ES-I3 (cell line): ENCODE data around the gene ERICH6B.

Experiments
- H3K36me3 ChIP-seq: 2 replicates; pipeline ENCODE4 v1.6.1; 2013; ENCODE audit warnings: mild to moderate bottlenecking, low read length, control low read depth, moderate library complexity; ENCODE audit not compliant: insufficient read depth
- H3K4me1 ChIP-seq: 2 replicates; pipeline ENCODE4 v1.6.1; 2013; ENCODE audit warnings: mild to moderate bottlenecking, control low read depth, low read length; ENCODE audit not compliant: insufficient read depth
- H3K9ac ChIP-seq: 2 replicates; pipeline ENCODE4 v1.6.1; 2013; ENCODE audit warnings: low read depth, mild to moderate bottlenecking, low read length, moderate library complexity
- H3K9me3 ChIP-seq: 2 replicates; pipeline ENCODE4 v1.6.1; 2013; ENCODE audit warnings: mild to moderate bottlenecking, low read length, moderate library complexity; ENCODE audit not compliant: control insufficient read depth, insufficient read depth

ERICH6B gene

DNA sequence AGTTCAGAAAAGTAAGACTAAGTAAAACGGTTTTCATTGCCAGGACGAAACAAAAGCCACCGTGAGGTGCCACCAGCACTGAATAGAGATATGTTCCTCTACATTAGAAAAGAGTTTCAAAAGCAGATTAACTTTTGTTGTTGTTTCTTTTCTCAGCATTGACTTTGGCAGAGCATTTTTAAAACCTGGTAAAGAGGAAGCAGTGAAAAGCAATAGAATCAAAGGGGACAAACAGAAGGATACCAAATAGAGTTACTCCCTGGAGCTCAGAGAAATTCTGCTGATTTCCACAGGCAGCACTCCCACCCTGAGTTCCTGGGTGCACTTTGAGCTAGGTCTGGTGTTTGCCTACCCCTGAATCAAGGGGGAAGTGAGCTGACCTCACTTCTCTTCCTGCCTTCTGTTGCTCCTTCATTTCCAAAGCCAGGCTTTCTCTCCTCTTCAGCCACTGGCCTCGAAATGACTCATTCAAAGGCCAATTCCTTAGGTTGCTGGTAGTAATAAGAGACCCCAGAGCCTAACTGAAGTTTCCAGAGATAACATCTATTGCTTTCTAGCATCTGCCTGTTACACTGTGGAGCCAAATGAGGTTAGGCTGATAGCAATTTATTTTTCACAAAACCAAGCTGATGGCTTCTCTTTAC, 11.3 kb upstream of the ERICH6B start:
- Histone ChIP-seq H3K9ac (no peak overlapping the region), H3K9me3 (no peaks in the 10 kb centered on the region), H3K36me3 (no peaks in the 10 kb centered on the region), H3K4me1 (peaks cover 11% of the 10 kb centered on the region)

DNA sequence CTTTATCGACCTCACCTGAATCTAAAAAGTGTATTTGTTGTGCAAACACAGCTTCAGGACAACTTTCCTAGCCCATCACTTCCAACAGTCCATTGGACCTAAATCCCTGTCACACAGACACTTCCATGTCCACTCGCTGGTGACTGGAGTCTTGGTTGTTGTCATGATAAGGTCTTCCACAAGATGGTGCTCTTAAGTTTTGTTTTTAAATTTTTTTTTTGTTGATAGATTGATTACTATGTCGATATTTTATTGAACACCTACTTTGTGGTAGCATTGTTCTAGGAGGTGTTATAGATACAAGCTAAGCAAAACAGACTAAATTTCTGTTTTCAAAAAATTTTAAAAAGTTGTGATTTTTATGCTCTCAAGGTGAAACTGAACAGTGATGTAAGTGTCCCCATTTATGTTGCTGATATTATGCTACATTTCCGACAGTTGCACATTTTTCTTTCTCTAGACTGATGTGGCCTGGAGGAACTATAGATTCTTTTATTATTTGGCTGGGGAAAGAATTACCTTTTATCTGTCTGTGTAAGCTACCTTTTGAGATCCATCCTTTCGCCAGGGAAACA, 8.1 kb upstream of the ERICH6B start:
- H3K36me3 ChIP-seq = no peaks in the 10 kb centered on the region
- no peaks in the 10 kb centered on the region for H3K9me3 ChIP-seq
- H3K9ac ChIP-seq = no peak overlapping the region
- peaks cover 11% of the 10 kb centered on the region for H3K4me1 ChIP-seq

DNA sequence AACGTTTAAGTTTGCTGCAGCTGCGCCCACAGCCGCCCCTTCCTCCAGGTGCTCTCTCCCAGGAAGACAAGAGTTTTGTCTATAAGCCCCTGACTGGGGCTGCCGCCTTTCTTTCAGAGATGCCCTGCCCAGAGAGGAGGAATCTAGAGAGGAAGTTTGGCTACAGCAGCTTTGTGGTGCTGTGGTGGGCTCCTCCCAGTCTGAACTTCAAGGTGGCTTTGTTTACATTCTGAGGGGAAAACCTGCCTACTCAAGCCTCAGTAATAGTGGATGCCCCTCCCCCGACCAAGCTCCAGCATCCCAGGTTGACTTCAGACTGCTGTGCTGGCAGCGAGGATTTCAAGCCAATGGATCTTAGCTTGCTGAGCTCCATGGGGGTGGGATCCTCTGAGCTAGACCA, 6.4 kb upstream of the ERICH6B start:
- Histone ChIP-seq H3K4me1 (peaks cover 6% of the 10 kb centered on the region), H3K9ac (no peak overlapping the region), H3K36me3 (no peaks in the 10 kb centered on the region), H3K9me3 (no peaks in the 10 kb centered on the region)

DNA sequence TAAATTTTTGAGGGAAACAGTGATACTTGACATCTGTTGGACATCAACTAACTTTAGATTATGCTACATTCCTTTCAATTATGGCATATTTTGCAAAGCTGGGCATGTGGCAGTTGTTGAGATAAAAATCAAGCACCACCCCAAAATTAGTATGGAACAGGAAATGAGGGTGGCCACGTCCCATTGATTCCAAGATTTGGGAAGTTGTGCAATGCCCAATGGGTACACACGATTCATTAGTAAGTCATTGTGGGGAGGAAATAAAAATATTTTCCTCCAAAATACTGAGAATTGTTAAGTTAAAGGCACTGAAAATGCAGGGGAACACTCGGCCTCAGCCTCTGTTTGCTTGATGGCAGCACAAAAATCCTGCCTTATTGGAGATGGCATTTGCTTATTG, 7.6 kb downstream of the ERICH6B start:
- Histone ChIP-seq H3K4me1 (no peaks in the 10 kb centered on the region), H3K9ac (no peak overlapping the region), H3K9me3 (no peaks in the 10 kb centered on the region), H3K36me3 (no peaks in the 10 kb centered on the region)

DNA sequence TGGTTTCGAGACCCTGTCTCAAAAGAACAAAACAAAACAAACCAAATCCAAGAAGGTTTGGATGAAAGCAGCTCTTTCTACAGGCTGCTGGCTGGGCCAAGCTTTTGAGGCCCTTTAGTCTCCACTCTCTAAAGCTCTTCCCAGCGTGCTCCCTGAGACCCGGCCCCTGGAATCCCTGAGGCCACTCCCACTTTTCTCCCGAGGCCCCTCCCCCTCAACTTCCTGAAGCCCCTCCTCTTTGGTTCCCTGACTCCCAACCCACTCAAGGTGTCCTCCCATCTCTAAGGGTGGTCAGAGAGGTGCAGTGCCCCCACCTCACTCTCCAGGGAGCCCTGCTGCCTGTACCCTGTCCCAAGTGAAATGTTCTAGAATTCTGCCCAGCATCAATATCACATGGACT, 10.6 kb downstream of the ERICH6B start:
- Histone ChIP-seq H3K9ac (no peak overlapping the region), H3K9me3 (no peaks in the 10 kb centered on the region), H3K4me1 (no peaks in the 10 kb centered on the region), H3K36me3 (no peaks in the 10 kb centered on the region)

DNA sequence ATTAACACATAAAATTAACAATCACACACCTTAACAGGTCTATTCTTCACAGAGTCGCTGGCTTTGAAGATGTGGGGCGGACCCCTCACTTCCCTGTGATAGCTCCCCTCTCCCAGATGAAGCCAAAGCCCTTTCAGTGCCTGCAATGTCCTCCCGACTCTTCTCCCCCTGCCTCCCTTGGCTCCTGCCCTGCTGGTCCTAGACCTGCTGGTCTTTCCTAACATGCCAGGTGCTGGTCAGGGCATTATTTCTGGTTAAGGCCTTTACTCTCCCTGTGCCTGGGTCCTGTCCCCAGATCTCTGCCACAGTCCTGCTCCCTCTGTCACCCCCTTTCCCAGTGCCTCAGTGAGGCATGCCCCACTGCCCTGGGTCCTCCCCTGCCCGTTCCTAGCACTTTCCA, 12.2 kb downstream of the ERICH6B start:
- Histone ChIP-seq H3K9ac (no peak overlapping the region), H3K36me3 (no peaks in the 10 kb centered on the region), H3K9me3 (no peaks in the 10 kb centered on the region), H3K4me1 (no peaks in the 10 kb centered on the region)

DNA sequence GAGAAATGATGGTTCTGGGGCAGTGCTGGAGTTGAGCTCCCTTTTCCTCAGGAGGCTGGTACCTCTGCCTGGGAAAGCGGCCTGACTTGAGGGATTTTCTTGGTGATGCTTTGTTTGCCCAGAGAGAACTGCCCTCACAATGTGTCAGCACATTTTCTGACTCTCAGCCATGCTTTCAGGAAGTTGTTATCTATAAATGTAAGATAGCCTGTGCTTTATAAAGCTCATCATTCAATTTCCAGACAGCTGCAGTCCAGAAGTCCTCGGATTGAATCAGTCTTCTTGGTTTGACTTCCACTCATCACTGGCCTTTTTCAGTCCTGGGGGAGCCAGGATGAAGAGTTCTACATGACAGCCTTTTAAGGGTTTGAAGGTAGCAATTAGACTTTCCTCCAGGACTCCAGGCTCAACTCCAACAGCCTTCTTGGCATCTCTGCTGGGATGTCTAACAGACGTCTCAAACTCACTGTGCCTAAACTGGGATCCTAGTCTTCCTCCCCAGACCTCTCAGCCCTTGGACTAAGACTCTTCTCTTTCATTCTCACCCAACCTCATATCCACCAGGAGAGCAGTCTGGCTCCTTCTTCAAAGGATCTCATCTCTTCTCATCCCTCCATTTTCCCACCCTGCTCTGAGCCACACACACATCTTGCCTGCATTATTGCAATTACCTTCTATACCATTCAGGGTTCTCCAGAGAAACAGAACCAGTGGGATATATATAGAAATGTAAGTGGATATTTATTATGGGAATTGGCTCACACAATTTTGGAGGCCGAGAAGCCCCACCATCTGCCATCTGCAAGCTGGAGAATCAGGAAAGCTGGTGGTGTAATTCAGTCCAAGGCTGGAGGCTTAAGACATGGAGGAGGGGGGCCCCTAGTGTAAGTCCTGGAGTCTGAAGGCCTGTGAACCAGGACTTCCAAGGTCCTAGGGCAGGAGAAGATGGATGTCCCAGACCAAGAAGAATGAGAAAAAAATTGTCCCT, 13.1 kb downstream of the ERICH6B start:
- Histone ChIP-seq H3K4me1 (no peaks in the 10 kb centered on the region), H3K9ac (no peak overlapping the region), H3K9me3 (no peaks in the 10 kb centered on the region), H3K36me3 (no peaks in the 10 kb centered on the region)

DNA sequence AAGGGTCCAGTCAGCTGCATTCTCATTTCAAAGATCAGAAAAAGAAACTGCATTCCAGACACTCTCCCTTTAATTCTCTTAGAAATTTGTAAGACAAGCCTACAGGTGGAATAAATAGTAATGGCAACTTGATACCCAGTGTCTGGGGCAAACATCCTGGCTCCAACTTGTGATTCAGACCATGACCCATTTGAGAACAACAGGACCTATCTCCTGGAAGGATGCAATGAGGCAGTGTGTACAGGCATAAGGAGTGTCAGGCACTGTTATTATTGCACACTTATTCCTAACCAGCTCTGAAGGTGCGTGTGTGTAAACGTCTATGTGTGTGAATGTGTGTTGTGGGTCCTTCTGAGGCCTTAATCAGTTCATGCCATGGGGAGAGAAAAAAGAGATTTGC, 13.9 kb downstream of the ERICH6B start:
- H3K4me1 ChIP-seq = no peaks in the 10 kb centered on the region
- no peaks in the 10 kb centered on the region for H3K36me3 ChIP-seq
- no peak overlapping the region for H3K9ac ChIP-seq
- H3K9me3 ChIP-seq = no peaks in the 10 kb centered on the region

DNA sequence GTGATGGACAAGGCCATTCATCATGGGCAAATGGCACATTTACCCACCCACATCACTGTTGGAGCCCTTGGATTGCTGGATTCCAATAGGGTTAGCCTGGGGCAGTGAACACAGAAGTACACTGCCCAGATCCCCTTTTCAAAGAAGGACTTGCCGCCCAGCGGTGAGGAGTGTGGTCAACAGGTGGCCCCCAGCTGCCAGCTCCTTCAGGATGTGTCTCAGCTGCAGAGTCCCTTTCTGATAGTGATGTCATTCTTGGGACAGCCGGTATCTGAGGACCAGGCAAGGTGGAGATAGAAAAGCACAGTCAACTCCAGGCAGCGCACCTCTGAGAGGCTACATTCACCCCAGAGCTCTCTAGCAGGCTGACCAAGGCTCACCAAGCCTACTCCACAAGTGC, 16.9 kb downstream of the ERICH6B start:
- H3K36me3 ChIP-seq = no peaks in the 10 kb centered on the region
- no peaks in the 10 kb centered on the region for H3K4me1 ChIP-seq
- H3K9ac ChIP-seq = no peak overlapping the region
- no peaks in the 10 kb centered on the region for H3K9me3 ChIP-seq

DNA sequence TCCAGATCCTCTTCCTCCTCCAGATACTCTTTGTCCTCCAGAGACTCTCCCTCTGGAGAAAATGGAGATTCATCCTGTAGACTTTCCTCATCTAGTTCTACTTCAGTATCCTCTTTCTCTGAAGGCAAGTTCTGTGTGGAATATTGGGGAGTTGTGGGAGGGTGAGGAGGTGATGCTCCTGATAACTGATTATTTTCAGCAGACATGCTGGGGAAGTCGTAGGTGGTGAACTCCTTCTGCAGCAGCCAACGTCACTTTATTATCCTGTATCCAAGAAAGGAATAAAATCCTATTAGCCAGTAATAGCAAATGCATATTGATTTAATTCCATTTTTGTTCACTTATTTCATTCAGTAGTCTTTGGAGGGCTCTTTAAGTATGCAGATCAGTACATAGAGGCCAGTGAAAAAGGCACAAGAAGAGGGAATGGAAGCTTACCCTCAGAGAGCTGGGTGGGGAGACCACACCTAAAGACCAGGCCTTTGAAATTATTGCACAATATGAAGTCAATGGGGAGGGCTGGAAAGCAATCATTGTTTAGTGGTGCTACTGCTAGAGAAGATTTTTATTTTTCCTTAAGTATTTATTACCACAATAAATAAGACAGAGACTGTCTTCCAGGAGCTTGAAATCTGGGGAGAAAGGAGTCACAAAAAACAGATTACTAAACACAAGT, 18.6 kb downstream of the ERICH6B start:
- Histone ChIP-seq H3K9ac (no peak overlapping the region), H3K4me1 (no peaks in the 10 kb centered on the region)

DNA sequence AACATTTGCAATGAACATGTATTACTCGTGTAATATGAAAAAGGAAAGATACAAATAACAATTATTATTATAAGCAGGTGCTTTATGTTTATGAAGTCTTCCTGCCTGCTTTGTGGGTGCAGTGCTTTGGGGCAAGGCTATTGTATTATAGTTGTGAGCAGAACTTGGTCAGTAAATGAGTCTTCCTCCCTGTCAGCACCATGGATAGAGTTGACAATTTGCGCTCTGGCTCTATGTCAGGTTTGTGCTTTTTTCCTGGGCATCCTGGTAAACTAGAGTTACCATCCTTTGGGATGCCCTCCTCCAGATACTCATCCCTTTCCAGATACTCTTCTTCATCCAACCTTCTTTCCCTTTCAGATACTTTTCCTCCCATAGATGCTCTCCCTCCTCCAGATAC, 19.6 kb downstream of the ERICH6B start:
- Histone ChIP-seq H3K9me3 (no peaks in the 10 kb centered on the region), H3K9ac (no peak overlapping the region), H3K36me3 (no peaks in the 10 kb centered on the region), H3K4me1 (no peaks in the 10 kb centered on the region)

More for the DNA sequence above, 18.6 kb downstream of the ERICH6B start:
- no peaks in the 10 kb centered on the region for H3K9me3 ChIP-seq
- H3K36me3 ChIP-seq = no peaks in the 10 kb centered on the region

DNA sequence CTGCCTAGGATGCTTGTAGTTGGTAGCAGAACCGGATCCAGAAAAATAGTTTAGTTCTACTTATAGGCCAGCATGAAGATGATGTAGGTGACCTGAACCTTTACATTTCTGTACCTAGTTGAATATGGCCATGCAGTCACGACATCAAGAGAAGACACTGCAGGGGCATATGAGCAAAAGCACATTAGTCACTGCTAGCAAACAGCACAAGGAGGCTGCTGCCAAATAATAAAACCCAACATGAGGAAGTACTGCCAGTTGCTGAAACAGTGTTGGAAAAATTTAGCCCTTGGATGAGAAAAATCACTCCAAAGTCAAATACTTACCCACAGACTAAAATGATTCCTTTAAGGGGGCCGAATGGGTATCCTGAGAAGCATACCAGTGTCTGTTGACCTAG, 20.8 kb downstream of the ERICH6B start:
- Histone ChIP-seq H3K36me3 (no peaks in the 10 kb centered on the region), H3K9ac (no peak overlapping the region), H3K4me1 (no peaks in the 10 kb centered on the region), H3K9me3 (no peaks in the 10 kb centered on the region)

DNA sequence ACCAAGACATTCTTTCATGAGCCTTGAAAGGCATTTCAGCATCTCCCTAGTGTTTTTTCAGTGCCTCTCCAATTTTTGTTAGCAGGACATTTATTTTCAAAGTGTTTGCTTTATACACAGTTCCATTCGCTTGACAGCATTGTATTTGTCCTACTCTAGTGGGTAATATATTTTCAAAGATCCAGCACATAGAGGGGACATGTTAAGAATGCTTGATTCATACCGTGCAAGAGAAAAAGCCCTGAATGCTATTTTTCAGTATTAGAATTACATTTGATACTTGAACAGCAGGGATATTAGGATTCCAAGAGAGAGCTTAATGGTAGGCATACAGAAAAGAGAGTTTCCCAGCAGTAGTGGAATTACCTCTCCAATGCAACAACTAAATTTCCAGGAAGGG, 21.3 kb downstream of the ERICH6B start:
- Histone ChIP-seq H3K36me3 (no peaks in the 10 kb centered on the region), H3K9me3 (no peaks in the 10 kb centered on the region), H3K4me1 (no peaks in the 10 kb centered on the region), H3K9ac (no peak overlapping the region)

DNA sequence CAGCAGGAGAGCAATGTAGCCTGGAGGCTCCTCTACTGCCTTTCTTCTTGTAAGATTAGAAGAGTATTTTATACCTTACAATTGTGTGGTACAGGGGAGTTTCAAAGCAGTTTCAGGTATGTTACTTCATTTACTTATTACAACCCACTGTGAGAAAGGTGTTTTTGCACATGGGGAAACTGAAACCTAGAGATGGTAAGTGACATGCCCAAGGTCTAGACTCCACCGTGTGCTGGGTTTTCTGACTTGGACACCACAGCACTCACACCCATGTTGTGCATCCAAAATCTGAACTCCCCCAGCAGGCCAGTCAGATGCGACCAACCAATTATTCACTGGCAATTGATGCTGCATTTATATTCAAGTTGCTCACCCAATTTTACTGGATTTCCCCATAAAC, 22.8 kb downstream of the ERICH6B start:
- Histone ChIP-seq H3K36me3 (no peaks in the 10 kb centered on the region), H3K9ac (no peak overlapping the region), H3K9me3 (no peaks in the 10 kb centered on the region), H3K4me1 (no peaks in the 10 kb centered on the region)
